Measurements from ENCODE around the gene ZNHIT3. TPM values are rescaled to one million over a fixed set of nuclear protein-coding genes. Genes with fewer than 3 reads are reported as not detected.

The ZNHIT3 gene
- total RNA-seq, 3 donors from 2014 or later, result 19.0 to 33.7 (median 29.3) TPM

DNA sequence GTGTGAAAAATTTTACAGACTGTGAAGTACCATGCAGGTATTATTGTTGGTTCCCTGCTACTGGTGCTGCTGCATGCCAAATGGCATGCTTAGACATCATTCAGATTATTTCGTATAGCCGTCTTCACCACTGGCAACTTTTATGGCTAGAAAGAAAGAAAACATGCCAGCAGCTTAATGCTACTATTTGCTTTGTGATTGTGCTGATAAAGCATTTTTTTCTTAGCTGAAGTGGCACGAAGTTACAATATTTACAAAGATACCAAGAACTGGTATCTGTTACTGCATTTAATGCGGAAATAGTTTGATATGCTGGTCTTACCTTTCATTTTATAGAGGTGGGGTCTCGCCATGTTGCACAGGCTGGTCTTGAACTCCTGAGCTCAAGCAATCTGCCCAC lies 8.2 kb downstream of the ZNHIT3 start:
- intact Hi-C loops (cut with DNase I; ENCODE audit: low total_unique reads), result loop anchor here (5.0 kb wide), 1 partner anchor 1108 kb away; no protein-coding TSS in a partner anchor
- DNase-seq (ENCODE audit: low spot score in 2 of 2), result no peak
- peaks cover 13% of the 10 kb centered on the region for H3K36me3 ChIP-seq

GRCh38 chr17:36495076-36495578 lies 8.6 kb downstream of the ZNHIT3 start:
- no peak for DNase-seq (ENCODE audit: low spot score in 2 of 2)
- intact Hi-C loops (cut with DNase I; ENCODE audit: low total_unique reads), result no loop called here
- Histone ChIP-seq H3K4me1 (no peaks in the 10 kb centered on the region), H3K27me3 (no peaks in the 10 kb centered on the region), H3K36me3 (peaks cover 13% of the 10 kb centered on the region), H3K27ac (no peak overlapping the region), H3K9me3 (no peaks in the 10 kb centered on the region), H3K4me3 (no peak overlapping the region)
- TF ChIP-seq POLR2A (IDR thresholded peaks at IDR 0.05) (no peak), POLR2AphosphoS5 (IDR thresholded peaks at IDR 0.05) (no peak), CTCF (IDR thresholded peaks at IDR 0.05) (no peak)

More for the DNA sequence above, 8.2 kb downstream of the ZNHIT3 start:
- no peak for TF ChIP-seq POLR2A (IDR thresholded peaks at IDR 0.05)
- TF ChIP-seq CTCF (IDR thresholded peaks at IDR 0.05), result no peak
- no peak for TF ChIP-seq POLR2AphosphoS5 (IDR thresholded peaks at IDR 0.05)
- no peaks in the 10 kb centered on the region for H3K4me1 ChIP-seq
- H3K27me3 ChIP-seq, result no peaks in the 10 kb centered on the region
- no peak overlapping the region for H3K27ac ChIP-seq
- no peak overlapping the region for H3K4me3 ChIP-seq
- H3K9me3 ChIP-seq, result no peaks in the 10 kb centered on the region

DNA sequence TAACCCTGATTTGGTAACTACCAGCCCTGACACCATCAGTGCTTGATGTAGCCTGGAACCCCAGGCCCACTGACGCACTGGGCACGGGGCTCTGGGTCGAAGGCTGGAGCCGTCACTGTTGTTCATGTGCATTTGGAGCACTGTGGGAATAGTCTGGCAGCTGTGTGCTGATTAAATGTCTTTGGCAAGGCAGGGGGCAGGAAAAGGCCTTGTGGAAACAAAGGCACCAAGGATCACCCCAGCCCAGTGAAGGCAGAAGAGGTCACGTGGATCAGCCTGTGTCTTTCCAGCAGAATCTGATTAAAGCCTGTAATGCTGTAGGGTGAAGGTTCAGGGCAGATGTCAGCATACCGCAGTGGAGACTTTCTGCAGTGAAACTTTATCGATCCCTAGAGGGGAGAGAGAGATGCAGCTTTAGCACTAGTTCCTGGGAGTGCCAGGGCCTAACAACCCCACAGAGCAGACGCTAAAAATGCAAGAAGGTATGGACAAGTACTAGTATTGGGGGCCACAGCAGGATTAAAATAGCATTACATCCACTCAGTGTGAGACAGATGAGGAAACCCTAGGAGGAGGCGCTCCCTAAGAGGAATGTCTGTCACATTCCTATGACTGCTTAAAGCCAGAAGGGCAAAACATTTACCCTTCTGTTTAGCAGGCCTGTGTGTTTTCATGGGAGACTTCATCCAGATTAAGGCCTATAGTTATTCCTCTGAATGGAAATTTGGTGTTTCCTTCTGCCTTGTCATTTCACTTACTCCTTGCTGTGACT lies 9.7 kb downstream of the ZNHIT3 start:
- H3K9me3 ChIP-seq, result no peaks in the 10 kb centered on the region

GRCh38 chr17:36498155-36498554 lies 11.7 kb downstream of the ZNHIT3 start:
- no peaks in the 10 kb centered on the region for H3K4me1 ChIP-seq
- no peak for TF ChIP-seq POLR2A (IDR thresholded peaks at IDR 0.05)
- no peak for TF ChIP-seq CTCF (IDR thresholded peaks at IDR 0.05)
- no peak for TF ChIP-seq POLR2AphosphoS5 (IDR thresholded peaks at IDR 0.05)
- intact Hi-C loops (cut with DNase I; ENCODE audit: low total_unique reads), result no loop called here
- H3K27me3 ChIP-seq, result no peaks in the 10 kb centered on the region
- H3K9me3 ChIP-seq, result no peaks in the 10 kb centered on the region
- peaks cover 13% of the 10 kb centered on the region for H3K36me3 ChIP-seq
- no peak overlapping the region for H3K27ac ChIP-seq
- H3K4me3 ChIP-seq, result no peak overlapping the region
- DNase-seq (ENCODE audit: low spot score in 2 of 2), result no peak

More for the DNA sequence above, 9.7 kb downstream of the ZNHIT3 start:
- Histone ChIP-seq H3K36me3 (peaks cover 13% of the 10 kb centered on the region), H3K27me3 (no peaks in the 10 kb centered on the region), H3K4me3 (no peak overlapping the region), H3K4me1 (no peaks in the 10 kb centered on the region), H3K27ac (no peak overlapping the region)
- DNase-seq (ENCODE audit: low spot score in 2 of 2), result no peak
- TF ChIP-seq POLR2AphosphoS5 (IDR thresholded peaks at IDR 0.05) (no peak), CTCF (IDR thresholded peaks at IDR 0.05) (no peak), POLR2A (IDR thresholded peaks at IDR 0.05) (no peak)
- intact Hi-C loops (cut with DNase I; ENCODE audit: low total_unique reads), result no loop called here

DNA sequence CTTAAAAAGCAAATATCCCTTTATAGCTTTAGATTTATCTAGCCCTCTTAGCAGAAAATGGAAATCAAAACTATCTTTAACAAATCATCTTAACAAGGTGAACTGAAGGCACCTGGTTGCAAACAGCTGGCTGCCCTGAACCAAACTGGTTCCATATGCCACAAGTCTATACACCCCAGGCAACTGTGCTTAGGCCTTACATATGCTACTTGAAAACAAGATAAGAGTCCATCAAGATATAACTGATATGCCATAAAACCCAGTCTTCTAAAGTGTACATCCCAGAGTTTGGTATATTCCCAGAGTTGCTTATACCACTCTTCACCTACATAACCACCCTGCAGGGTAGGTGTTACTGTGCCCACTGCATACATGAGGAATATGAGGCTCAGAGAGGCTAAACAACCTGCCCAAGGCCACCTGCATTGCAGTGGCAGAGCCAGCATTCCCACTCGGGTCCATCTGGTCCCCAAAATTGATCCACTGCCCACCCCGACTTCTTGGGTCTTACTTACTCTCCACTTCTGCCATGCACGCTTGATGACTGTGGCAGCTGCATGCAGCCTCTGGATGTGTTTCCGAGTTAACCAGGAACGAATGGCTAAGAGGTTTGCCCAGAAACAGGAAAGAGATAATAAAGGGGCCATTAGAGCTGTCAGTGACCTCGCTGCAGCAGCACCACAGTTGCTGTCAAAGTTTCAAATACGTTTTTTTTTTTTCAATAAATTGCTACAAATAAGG lies 12.2 kb downstream of the ZNHIT3 start:
- intact Hi-C loops (cut with DNase I; ENCODE audit: low total_unique reads), result no loop called here
- no peak overlapping the region for H3K4me3 ChIP-seq
- H3K9me3 ChIP-seq, result no peaks in the 10 kb centered on the region
- H3K36me3 ChIP-seq, result peaks cover 8% of the 10 kb centered on the region
- no peak for DNase-seq (ENCODE audit: low spot score in 2 of 2)
- no peak for TF ChIP-seq CTCF (IDR thresholded peaks at IDR 0.05)
- TF ChIP-seq POLR2AphosphoS5 (IDR thresholded peaks at IDR 0.05), result no peak
- TF ChIP-seq POLR2A (IDR thresholded peaks at IDR 0.05), result no peak
- H3K4me1 ChIP-seq, result no peaks in the 10 kb centered on the region
- no peaks in the 10 kb centered on the region for H3K27me3 ChIP-seq
- H3K27ac ChIP-seq, result no peak overlapping the region
